ENCODE measurements around the gene CYRIA.
A peak's percentile ranks its signal among the peaks of the same experiment; 100 is the strongest.

CYRIA gene

GRCh38 chr2:16658076-16658739, 7.4 kb downstream of the CYRIA start:
- Histone ChIP-seq H3K9me3 (no peaks in the 10 kb centered on the region), H3K27ac (peak overlapping the region; percentile 84), H3K36me3 (peaks cover 19% of the 10 kb centered on the region), H3K27me3 (no peaks in the 10 kb centered on the region), H3K4me3 (ENCODE audit: low read depth in 1 of 2, low read length in 1 of 2) (no peak overlapping the region), H3K4me1 (ENCODE audit: control insufficient read depth in 1 of 2, insufficient read depth in 1 of 2, low read depth in 1 of 2, low read length in 1 of 2) (peaks cover 61 to 69% of the 10 kb centered on the region in 2 experiments)
- TF ChIP-seq CTCF (IDR thresholded peaks at IDR 0.05), result no peak

GRCh38 chr2:16657671-16658070, 8.0 kb downstream of the CYRIA start:
- Histone ChIP-seq H3K9me3 (no peaks in the 10 kb centered on the region), H3K4me3 (ENCODE audit: low read depth in 1 of 2, low read length in 1 of 2) (no peak overlapping the region), H3K27ac (peak overlapping the region; percentile 84), H3K4me1 (ENCODE audit: control insufficient read depth in 1 of 2, insufficient read depth in 1 of 2, low read depth in 1 of 2, low read length in 1 of 2) (peaks cover 58 to 66% of the 10 kb centered on the region in 2 experiments), H3K27me3 (no peaks in the 10 kb centered on the region), H3K36me3 (peaks cover 19% of the 10 kb centered on the region)
- TF ChIP-seq CTCF (IDR thresholded peaks at IDR 0.05), result no peak

- peaks cover 58 to 59% of the 10 kb centered on the region in 2 experiments for H3K4me1 ChIP-seq (ENCODE audit: control insufficient read depth in 1 of 2, insufficient read depth in 1 of 2, low read depth in 1 of 2, low read length in 1 of 2)
- H3K27ac ChIP-seq, result peak overlapping the region; percentile 84
- no peak for TF ChIP-seq CTCF (IDR thresholded peaks at IDR 0.05)
- H3K9me3 ChIP-seq, result no peaks in the 10 kb centered on the region
- H3K4me3 ChIP-seq (ENCODE audit: low read depth in 1 of 2, low read length in 1 of 2), result peak overlapping the region; percentile 10 to 18
- H3K27me3 ChIP-seq, result no peaks in the 10 kb centered on the region
- H3K36me3 ChIP-seq, result peaks cover 19% of the 10 kb centered on the region
Measured at GRCh38 chr2:16656784-16657391, 8.7 kb downstream of the CYRIA start.

GRCh38 chr2:16655905-16656642, 9.6 kb downstream of the CYRIA start:
- peak overlapping the region in 1 of 2 experiments; percentile 10 for H3K4me3 ChIP-seq (ENCODE audit: low read depth in 1 of 2, low read length in 1 of 2)
- peaks cover 23% of the 10 kb centered on the region for H3K36me3 ChIP-seq
- no peak for TF ChIP-seq CTCF (IDR thresholded peaks at IDR 0.05)
- H3K27me3 ChIP-seq, result no peaks in the 10 kb centered on the region
- H3K9me3 ChIP-seq, result no peaks in the 10 kb centered on the region
- peaks cover 58 to 60% of the 10 kb centered on the region in 2 experiments for H3K4me1 ChIP-seq (ENCODE audit: control insufficient read depth in 1 of 2, insufficient read depth in 1 of 2, low read depth in 1 of 2, low read length in 1 of 2)
- H3K27ac ChIP-seq, result peak overlapping the region; percentile 84

GRCh38 chr2:16655445-16655837, 10.2 kb downstream of the CYRIA start:
- H3K36me3 ChIP-seq, result peaks cover 26% of the 10 kb centered on the region
- no peak for TF ChIP-seq CTCF (IDR thresholded peaks at IDR 0.05)

More at GRCh38 chr2:16655445-16655837, 10.2 kb downstream of the CYRIA start:
- H3K4me1 ChIP-seq (ENCODE audit: control insufficient read depth in 1 of 2, insufficient read depth in 1 of 2, low read depth in 1 of 2, low read length in 1 of 2), result peaks cover 63 to 66% of the 10 kb centered on the region in 2 experiments
- H3K27me3 ChIP-seq, result no peaks in the 10 kb centered on the region
- H3K27ac ChIP-seq, result peak overlapping the region; percentile 59
- no peak overlapping the region for H3K4me3 ChIP-seq (ENCODE audit: low read depth in 1 of 2, low read length in 1 of 2)
- H3K9me3 ChIP-seq, result no peaks in the 10 kb centered on the region

Data from neutrophil (primary cell).